Measurements from ENCODE around the gene IFFO2.

The IFFO2 gene

GRCh38 chr1:18957532-18958300 is 1.2 kb upstream of the IFFO2 start:
- TF ChIP-seq CTCF (IDR thresholded peaks at IDR 0.05; ENCODE audit: low read depth, low read length): no peak
- DNase-seq (ENCODE audit: low read depth in 2 of 2): no peak
- no peak overlapping the region for H3K4me3 ChIP-seq (replicated peaks in 1 of 2; ENCODE audit: low read depth in 2 of 2, low read length in 2 of 2)

GRCh38 chr1:18957136-18957521 is 653 bp upstream of the IFFO2 start:
- no peak for DNase-seq (ENCODE audit: low read depth in 2 of 2)
- no peak for TF ChIP-seq CTCF (IDR thresholded peaks at IDR 0.05; ENCODE audit: low read depth, low read length)
- H3K4me3 ChIP-seq (replicated peaks in 1 of 2; ENCODE audit: low read depth in 2 of 2, low read length in 2 of 2): peak overlapping the region; percentile 64 to 69

- peak; percentile 38 to 52 for DNase-seq (ENCODE audit: low read depth in 2 of 2)
Measured at GRCh38 chr1:18955441-18956192, 859 bp downstream of the IFFO2 start.

GRCh38 chr1:18955131-18955440 is 1.4 kb downstream of the IFFO2 start:
- DNase-seq (ENCODE audit: low read depth in 2 of 2): peak; percentile 27 to 40
- H3K4me3 ChIP-seq (replicated peaks in 1 of 2; ENCODE audit: low read depth in 2 of 2, low read length in 2 of 2): peak overlapping the region; percentile 63 to 80
- no peak for TF ChIP-seq CTCF (IDR thresholded peaks at IDR 0.05; ENCODE audit: low read depth, low read length)

More at GRCh38 chr1:18955441-18956192, 859 bp downstream of the IFFO2 start:
- peak overlapping the region; percentile 63 to 80 for H3K4me3 ChIP-seq (replicated peaks in 1 of 2; ENCODE audit: low read depth in 2 of 2, low read length in 2 of 2)
- no peak for TF ChIP-seq CTCF (IDR thresholded peaks at IDR 0.05; ENCODE audit: low read depth, low read length)

- peak; percentile 26 to 45 for DNase-seq (ENCODE audit: low read depth in 2 of 2)
- H3K4me3 ChIP-seq (replicated peaks in 1 of 2; ENCODE audit: low read depth in 2 of 2, low read length in 2 of 2): peak overlapping the region; percentile 16 to 80
- TF ChIP-seq CTCF (IDR thresholded peaks at IDR 0.05; ENCODE audit: low read depth, low read length): no peak
Measured at GRCh38 chr1:18954270-18955071, 2.0 kb downstream of the IFFO2 start.

- no peak for TF ChIP-seq CTCF (IDR thresholded peaks at IDR 0.05; ENCODE audit: low read depth, low read length)
- peak overlapping the region in 1 of 2 donors; percentile 80 for H3K4me3 ChIP-seq (replicated peaks in 1 of 2; ENCODE audit: low read depth in 2 of 2, low read length in 2 of 2)
- no peak for DNase-seq (ENCODE audit: low read depth in 2 of 2)
Measured at GRCh38 chr1:18953731-18954231, 2.7 kb downstream of the IFFO2 start.
